ENCODE data around the gene ATP5F1C.
A peak's percentile ranks its signal among the peaks of the same experiment; 100 is the strongest.
"Not testable (repeated sequence)": the region's sequence is repeated elsewhere in the genome, so short reads cannot be mapped to it uniquely, and the experiment has no call there.

Gene ATP5F1C

DNA sequence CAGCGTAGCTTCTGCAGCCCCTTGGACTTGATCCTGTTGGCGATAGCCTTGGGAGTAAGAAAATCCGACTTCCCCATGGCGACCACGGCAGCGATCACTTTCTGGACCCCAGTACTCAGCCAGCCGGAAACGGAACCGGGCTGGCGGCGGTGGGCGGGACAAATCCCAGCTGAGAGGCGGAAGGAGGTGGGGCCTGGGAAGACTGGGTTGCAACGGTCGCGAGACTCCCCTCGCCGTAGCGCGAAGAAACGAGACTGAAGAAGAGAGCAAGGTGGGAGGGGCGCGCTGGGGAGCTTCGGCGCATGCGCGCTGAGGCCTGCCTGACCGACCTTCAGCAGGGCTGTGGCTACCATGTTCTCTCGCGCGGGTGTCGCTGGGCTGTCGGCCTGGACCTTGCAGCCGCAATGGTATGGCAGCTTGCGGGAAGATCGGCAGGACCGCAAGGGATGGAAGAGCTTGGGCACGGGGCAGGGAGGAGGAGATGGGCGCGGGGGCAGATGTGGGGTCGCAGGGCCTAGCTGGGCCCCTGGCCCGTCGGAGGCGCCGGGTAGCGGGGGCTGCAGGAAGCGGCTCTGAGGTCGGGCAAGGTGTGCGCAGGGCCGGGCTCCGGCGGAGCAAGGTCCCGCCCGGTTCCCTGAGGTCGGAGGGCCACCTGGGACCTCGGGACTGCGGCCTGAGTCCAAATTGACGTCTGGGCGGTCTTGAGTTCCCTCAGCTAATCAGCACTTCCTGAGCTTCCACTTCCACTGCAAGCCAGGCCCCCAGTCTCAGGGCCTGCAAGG lies at the start of gene ATP5F1C, which contains the start of gene KIN:
TSS of gene ATP5F1C (plus strand) at position 321 of the 782 bp plus-strand sequence. CDS start at position 352, 31 bp downstream.
TSS of gene KIN (minus strand) at position 137 of the 782 bp plus-strand sequence. CDS start at position 77, 60 bp downstream.
- Histone ChIP-seq H3K9me3 (ENCODE audit: control insufficient read depth, low read length) (no peaks in the 10 kb centered on the region), H3K4me1 (ENCODE audit: control insufficient read depth, insufficient read depth, low read length) (peaks cover 4% of the 10 kb centered on the region), H3K27me3 (ENCODE audit: control insufficient read depth, insufficient read depth, low read length) (no peaks in the 10 kb centered on the region), H3K36me3 (ENCODE audit: control insufficient read depth, insufficient read depth, low read length) (no peaks in the 10 kb centered on the region), H3K4me3 (ENCODE audit: low read length) (peak within 1 kb of the TSS; percentile 47), H3K9ac (ENCODE audit: low read length) (peak within 1 kb of the TSS; percentile 84)

DNA sequence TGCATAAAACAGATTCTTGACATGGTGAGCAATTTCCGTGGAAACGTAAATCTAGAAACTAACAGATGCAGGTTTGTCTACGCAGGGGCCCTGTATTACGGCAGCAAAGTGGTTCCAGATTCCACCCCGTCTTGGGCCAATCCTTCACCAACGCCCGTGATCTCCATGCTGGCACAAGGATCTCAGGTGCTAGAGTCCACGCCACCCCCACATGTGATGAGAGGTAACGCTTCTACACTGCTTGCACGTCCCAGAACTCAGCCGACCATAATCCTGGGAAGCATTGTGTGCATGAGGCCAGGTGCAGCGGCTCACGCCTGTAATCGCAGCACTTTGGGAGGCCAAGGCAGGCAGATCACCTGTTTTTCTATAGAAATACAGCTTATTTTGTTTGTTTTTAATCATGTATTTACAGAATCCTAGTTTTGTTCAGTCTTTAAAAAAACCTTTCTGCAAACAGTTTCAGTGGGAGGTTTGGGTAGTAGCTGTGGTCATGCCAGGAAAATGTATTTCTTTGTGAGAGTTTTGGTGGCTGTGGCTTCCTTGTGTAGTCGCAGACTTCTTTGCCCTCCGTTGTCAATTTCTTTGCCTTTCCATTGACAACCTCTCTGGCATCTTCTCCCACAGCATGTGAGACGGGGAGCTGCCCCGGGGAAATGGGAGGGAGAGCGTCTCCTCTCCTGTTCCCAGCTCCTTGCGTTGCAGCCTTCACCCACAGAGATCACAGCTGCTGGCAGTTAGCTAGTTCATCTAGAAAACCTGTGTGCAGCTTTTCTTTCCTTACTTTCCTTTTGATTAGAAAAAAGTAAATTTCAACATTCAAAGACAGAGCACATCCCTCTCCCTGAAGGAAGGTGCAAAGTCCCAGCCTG lies 49.2 kb upstream of the ATP5F1C start:
- Histone ChIP-seq H3K4me1 (ENCODE audit: control insufficient read depth, insufficient read depth, low read length) (no peaks in the 10 kb centered on the region), H3K36me3 (ENCODE audit: control insufficient read depth, insufficient read depth, low read length) (no peaks in the 10 kb centered on the region), H3K9ac (ENCODE audit: low read length) (no peak overlapping the region), H3K27me3 (ENCODE audit: control insufficient read depth, insufficient read depth, low read length) (no peaks in the 10 kb centered on the region), H3K9me3 (ENCODE audit: control insufficient read depth, low read length) (no peaks in the 10 kb centered on the region), H3K4me3 (ENCODE audit: low read length) (no peak overlapping the region)

DNA sequence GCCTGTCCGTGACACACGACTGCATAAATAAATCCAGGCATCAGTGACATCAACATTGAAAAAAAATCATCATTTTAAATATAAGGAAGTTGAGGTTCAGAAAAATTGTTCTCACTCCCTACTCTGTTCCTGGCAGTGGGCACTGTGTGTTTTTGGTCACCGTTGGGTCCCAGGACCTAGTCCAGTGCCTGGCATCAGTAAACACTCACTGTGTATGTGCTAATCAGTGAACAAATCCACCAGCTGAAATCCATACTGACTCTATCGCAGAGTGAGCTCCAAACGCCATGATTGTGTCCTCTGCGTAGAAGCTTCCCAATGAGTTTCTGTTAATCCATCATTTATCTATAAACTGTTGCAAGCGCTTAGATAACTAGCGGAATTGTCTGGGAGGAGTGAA lies 43.7 kb upstream of the ATP5F1C start:
- Histone ChIP-seq H3K27me3 (ENCODE audit: control insufficient read depth, insufficient read depth, low read length) (no peaks in the 10 kb centered on the region), H3K9me3 (ENCODE audit: control insufficient read depth, low read length) (no peaks in the 10 kb centered on the region), H3K9ac (ENCODE audit: low read length) (no peak overlapping the region)

DNA sequence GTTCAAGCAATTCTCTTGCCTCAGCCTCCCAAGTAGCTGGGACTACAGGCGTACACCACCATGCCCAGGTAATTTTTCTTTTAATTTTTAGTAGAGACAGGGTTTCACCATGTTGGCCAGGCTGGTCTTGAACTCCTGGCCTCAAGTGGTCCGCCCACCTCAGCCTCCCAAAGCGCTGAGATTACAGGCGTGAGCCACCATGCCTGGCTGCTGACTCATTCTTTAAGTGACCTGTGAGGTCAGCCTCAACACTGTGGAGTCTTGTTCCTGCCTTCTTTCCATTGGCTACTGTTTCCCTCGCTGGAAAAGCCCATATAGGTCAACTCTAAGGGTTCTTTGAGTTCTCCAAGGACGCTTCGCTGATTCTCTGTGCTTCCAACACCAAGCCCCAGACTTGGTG lies 39.3 kb upstream of the ATP5F1C start:
- H3K4me1 ChIP-seq (ENCODE audit: control insufficient read depth, insufficient read depth, low read length); H3K4me3 ChIP-seq (ENCODE audit: low read length); H3K36me3 ChIP-seq (ENCODE audit: control insufficient read depth, insufficient read depth, low read length); H3K27me3 ChIP-seq (ENCODE audit: control insufficient read depth, insufficient read depth, low read length); H3K9me3 ChIP-seq (ENCODE audit: control insufficient read depth, low read length); H3K9ac ChIP-seq (ENCODE audit: low read length): not testable (repeated sequence)

More for the DNA sequence above, 43.7 kb upstream of the ATP5F1C start:
- H3K4me3 ChIP-seq (ENCODE audit: low read length): no peak overlapping the region
- no peaks in the 10 kb centered on the region for H3K36me3 ChIP-seq (ENCODE audit: control insufficient read depth, insufficient read depth, low read length)
- no peaks in the 10 kb centered on the region for H3K4me1 ChIP-seq (ENCODE audit: control insufficient read depth, insufficient read depth, low read length)

DNA sequence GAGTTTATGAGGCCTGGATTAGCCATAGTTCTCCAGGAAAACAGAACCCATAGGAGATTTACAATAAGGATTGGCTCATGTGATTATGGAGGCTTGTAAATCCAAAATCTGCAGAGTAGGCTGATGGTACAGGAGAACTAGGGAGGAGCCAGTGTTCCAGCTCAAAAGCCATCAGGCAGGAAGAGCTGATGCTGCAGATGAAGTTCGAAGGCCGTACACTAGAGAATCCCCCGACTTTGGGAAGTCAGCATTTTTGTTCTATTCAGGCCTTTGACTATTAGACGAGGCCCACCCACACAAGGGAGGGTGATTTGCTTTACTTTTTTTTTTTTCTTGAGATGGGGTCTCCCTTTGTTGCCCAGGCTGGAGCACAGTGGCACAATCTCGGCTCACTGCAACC lies 37.8 kb upstream of the ATP5F1C start:
- H3K4me3 ChIP-seq (ENCODE audit: low read length): no peak overlapping the region
- H3K36me3 ChIP-seq (ENCODE audit: control insufficient read depth, insufficient read depth, low read length): no peaks in the 10 kb centered on the region
- no peaks in the 10 kb centered on the region for H3K4me1 ChIP-seq (ENCODE audit: control insufficient read depth, insufficient read depth, low read length)
- no peaks in the 10 kb centered on the region for H3K27me3 ChIP-seq (ENCODE audit: control insufficient read depth, insufficient read depth, low read length)
- no peaks in the 10 kb centered on the region for H3K9me3 ChIP-seq (ENCODE audit: control insufficient read depth, low read length)
- H3K9ac ChIP-seq (ENCODE audit: low read length): no peak overlapping the region

DNA sequence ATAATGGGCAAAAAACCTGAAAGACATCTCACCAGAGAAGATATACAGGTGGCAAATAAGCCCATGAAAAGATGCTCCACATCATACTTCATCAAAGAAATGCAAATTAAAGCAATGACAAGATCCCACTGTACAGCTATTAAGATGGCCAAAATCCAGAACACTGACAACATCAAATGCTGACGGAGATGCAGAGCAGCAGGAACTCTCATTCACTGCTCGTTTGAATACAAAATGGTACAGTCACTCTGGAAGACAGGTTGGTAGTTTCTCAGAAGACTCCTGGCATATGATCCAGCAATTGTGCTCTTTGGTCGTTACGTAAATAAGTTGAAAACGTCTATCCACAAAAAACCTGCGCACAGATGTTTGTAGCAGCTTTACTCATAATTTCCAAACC lies 35.7 kb upstream of the ATP5F1C start:
- Histone ChIP-seq H3K36me3 (ENCODE audit: control insufficient read depth, insufficient read depth, low read length) (no peaks in the 10 kb centered on the region), H3K27me3 (ENCODE audit: control insufficient read depth, insufficient read depth, low read length) (no peaks in the 10 kb centered on the region), H3K9ac (ENCODE audit: low read length) (no peak overlapping the region), H3K4me3 (ENCODE audit: low read length) (no peak overlapping the region), H3K4me1 (ENCODE audit: control insufficient read depth, insufficient read depth, low read length) (no peaks in the 10 kb centered on the region), H3K9me3 (ENCODE audit: control insufficient read depth, low read length) (no peaks in the 10 kb centered on the region)

DNA sequence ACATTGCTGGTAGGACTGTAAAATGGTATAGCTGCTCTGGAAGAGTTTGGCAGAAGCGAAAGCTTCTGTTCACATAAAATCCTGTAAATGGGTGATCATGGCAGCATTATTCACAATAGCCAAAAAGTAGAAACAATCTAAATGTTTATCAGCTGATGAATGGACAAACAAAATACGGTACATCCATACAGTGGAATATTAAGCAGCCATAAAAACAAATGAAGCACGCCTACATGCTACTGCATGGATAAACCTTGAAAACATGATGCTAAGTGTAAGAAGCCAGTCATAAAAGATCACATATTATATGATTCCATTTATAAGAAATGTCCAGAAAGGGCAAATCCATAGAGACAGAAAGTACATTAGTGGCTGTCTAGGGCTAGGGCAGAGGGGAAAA lies 32.9 kb upstream of the ATP5F1C start:
- no peaks in the 10 kb centered on the region for H3K27me3 ChIP-seq (ENCODE audit: control insufficient read depth, insufficient read depth, low read length)
- H3K4me3 ChIP-seq (ENCODE audit: low read length): no peak overlapping the region
- H3K4me1 ChIP-seq (ENCODE audit: control insufficient read depth, insufficient read depth, low read length): no peaks in the 10 kb centered on the region
- no peaks in the 10 kb centered on the region for H3K9me3 ChIP-seq (ENCODE audit: control insufficient read depth, low read length)
- no peaks in the 10 kb centered on the region for H3K36me3 ChIP-seq (ENCODE audit: control insufficient read depth, insufficient read depth, low read length)
- no peak overlapping the region for H3K9ac ChIP-seq (ENCODE audit: low read length)

DNA sequence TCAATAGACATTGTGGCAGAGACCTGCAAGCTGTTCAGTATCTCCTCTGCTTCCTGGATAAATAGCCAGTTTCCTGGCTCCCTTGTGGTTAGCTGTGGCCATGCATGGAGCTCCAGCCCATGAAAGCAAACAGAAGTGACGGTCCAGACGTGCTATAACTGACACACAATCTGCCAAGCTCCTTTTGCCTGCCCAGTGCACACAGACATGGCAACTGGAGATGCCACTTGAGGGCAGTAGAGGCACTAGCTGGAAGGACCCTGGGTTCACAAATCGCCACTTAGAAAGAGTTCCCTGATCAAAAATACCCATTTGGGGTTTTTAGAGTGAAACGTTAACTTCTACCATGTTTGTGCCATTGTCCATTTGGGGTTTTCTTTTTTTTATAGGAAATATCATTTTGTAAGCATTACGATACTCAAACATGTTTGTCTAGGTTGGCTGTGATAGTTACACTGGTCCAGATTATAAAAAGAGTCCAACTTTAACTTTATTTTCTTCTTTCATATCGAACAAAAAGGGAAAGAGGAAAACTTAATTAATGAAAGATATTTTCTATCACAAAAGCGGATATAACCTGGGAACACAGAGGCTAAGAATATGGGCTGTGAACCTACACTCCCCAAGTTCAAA lies 31.5 kb upstream of the ATP5F1C start:
- H3K27me3 ChIP-seq (ENCODE audit: control insufficient read depth, insufficient read depth, low read length): no peaks in the 10 kb centered on the region
- H3K9ac ChIP-seq (ENCODE audit: low read length): no peak overlapping the region
- H3K4me1 ChIP-seq (ENCODE audit: control insufficient read depth, insufficient read depth, low read length): no peaks in the 10 kb centered on the region
- no peaks in the 10 kb centered on the region for H3K36me3 ChIP-seq (ENCODE audit: control insufficient read depth, insufficient read depth, low read length)
- no peaks in the 10 kb centered on the region for H3K9me3 ChIP-seq (ENCODE audit: control insufficient read depth, low read length)
- H3K4me3 ChIP-seq (ENCODE audit: low read length): no peak overlapping the region

DNA sequence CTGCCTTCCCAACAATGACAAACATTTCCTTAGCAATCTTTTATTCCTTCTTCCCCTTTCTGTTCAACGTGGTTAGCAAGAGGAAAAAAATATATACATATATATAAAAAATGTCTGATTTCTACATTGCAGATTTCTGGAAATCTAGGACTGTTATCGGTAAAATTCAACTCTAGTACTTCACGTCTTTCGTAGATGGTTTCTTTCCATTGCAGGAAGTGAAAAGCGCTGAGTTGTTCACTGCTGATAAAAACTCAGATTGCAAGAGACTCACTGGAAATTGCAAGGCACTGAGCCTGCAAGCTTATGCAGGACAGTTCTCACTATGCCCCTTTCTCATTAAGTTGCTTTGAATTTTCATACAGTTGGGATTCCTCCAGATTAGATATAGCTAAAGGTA lies 24.0 kb upstream of the ATP5F1C start:
- peaks cover 3% of the 10 kb centered on the region for H3K36me3 ChIP-seq (ENCODE audit: control insufficient read depth, insufficient read depth, low read length)
- no peaks in the 10 kb centered on the region for H3K9me3 ChIP-seq (ENCODE audit: control insufficient read depth, low read length)
- no peak overlapping the region for H3K9ac ChIP-seq (ENCODE audit: low read length)
- H3K4me3 ChIP-seq (ENCODE audit: low read length): no peak overlapping the region
- no peaks in the 10 kb centered on the region for H3K4me1 ChIP-seq (ENCODE audit: control insufficient read depth, insufficient read depth, low read length)
- H3K27me3 ChIP-seq (ENCODE audit: control insufficient read depth, insufficient read depth, low read length): no peaks in the 10 kb centered on the region

DNA sequence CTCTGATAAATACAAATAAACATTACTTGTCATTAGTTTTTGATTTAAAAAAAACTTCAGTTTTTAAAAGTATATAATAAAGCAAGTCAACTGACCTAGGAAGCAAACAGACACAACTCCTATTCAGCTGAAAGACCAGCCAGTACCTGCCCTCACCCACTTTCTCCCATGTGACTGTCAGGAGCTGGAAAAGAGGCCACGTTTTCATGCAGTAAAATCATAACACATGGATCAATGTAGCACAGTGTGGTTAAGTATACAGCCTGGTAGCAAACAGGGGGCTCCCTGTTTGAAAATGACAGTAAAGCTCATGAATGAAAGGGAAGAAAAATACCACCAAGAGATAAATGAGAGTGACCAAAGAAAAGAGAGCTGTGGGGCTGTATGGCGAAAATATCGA lies 21.7 kb upstream of the ATP5F1C start:
- Histone ChIP-seq H3K9me3 (ENCODE audit: control insufficient read depth, low read length) (no peaks in the 10 kb centered on the region), H3K9ac (ENCODE audit: low read length) (no peak overlapping the region), H3K36me3 (ENCODE audit: control insufficient read depth, insufficient read depth, low read length) (peaks cover 3% of the 10 kb centered on the region), H3K4me1 (ENCODE audit: control insufficient read depth, insufficient read depth, low read length) (no peaks in the 10 kb centered on the region), H3K27me3 (ENCODE audit: control insufficient read depth, insufficient read depth, low read length) (no peaks in the 10 kb centered on the region), H3K4me3 (ENCODE audit: low read length) (no peak overlapping the region)

DNA sequence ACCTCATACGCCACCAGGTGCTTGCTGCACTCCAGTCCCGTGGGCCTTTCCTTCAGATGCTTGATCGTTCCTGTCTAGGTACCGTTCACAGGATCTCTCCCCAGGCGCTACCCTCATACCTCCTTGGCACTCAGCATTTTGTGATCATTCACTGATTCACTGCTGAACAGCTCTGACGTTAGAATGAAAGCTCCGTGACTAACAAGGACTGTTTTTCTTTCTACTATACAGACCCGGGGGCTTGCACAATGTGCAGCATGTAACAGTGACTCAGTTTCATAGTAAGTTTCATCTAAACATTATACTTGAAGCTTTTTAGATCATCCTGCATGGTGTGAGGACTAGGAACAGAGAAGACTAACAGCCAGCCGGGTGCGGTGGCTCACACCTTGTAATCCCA lies 20.8 kb upstream of the ATP5F1C start:
- Histone ChIP-seq H3K9me3 (ENCODE audit: control insufficient read depth, low read length) (no peaks in the 10 kb centered on the region), H3K9ac (ENCODE audit: low read length) (no peak overlapping the region), H3K27me3 (ENCODE audit: control insufficient read depth, insufficient read depth, low read length) (no peaks in the 10 kb centered on the region), H3K4me1 (ENCODE audit: control insufficient read depth, insufficient read depth, low read length) (no peaks in the 10 kb centered on the region), H3K4me3 (ENCODE audit: low read length) (no peak overlapping the region), H3K36me3 (ENCODE audit: control insufficient read depth, insufficient read depth, low read length) (peaks cover 3% of the 10 kb centered on the region)

DNA sequence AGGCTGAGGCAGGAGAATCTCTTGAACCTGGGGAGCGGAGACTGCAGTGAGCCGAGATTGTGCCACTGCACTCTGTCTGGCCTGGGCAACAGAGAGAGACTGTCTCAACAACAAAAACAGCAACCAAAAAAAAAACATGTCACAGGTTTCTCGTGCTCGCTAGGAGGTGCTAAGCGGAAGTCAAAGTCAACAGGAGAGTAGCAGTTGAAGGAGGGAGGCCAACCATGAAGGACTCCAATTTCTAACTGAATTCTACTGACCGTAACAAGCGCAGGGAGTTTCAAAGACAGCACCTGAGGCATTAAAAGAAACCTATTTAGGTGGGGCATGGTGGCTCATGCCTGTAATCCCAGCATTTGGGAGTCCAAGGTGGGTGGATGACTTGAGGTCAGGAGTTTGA lies 19.6 kb upstream of the ATP5F1C start:
- Histone ChIP-seq H3K4me3 (ENCODE audit: low read length) (no peak overlapping the region), H3K4me1 (ENCODE audit: control insufficient read depth, insufficient read depth, low read length) (no peaks in the 10 kb centered on the region), H3K9ac (ENCODE audit: low read length) (no peak overlapping the region), H3K9me3 (ENCODE audit: control insufficient read depth, low read length) (no peaks in the 10 kb centered on the region), H3K27me3 (ENCODE audit: control insufficient read depth, insufficient read depth, low read length) (no peaks in the 10 kb centered on the region), H3K36me3 (ENCODE audit: control insufficient read depth, insufficient read depth, low read length) (peaks cover under 1% of the 10 kb centered on the region)

All from mucosa of stomach (tissue), 1 donor.